Measurements from ENCODE around the gene RYR3.

Gene RYR3

DNA sequence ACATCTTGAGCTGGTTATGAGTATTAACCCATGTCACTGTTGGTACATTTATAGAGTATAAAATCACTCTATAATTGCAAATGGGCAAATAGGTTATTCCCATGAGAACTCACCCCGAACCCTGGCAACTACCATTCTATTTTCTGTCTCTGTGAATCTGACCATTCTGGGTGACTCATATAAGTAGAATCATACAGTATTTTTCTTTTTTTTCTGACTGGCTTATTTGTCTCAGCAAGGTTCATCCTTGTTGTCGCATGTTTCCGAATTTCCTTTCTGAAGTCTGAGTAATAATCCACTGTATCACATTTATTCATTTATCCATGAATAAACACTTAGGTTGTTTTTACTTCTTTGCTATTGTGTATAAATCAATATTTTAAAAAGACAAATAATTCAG, 597.6 kb downstream of the RYR3 start:
- H3K4me3 ChIP-seq (ENCODE audit: low read length): no peak overlapping the region
- TF ChIP-seq, protein P1, sequence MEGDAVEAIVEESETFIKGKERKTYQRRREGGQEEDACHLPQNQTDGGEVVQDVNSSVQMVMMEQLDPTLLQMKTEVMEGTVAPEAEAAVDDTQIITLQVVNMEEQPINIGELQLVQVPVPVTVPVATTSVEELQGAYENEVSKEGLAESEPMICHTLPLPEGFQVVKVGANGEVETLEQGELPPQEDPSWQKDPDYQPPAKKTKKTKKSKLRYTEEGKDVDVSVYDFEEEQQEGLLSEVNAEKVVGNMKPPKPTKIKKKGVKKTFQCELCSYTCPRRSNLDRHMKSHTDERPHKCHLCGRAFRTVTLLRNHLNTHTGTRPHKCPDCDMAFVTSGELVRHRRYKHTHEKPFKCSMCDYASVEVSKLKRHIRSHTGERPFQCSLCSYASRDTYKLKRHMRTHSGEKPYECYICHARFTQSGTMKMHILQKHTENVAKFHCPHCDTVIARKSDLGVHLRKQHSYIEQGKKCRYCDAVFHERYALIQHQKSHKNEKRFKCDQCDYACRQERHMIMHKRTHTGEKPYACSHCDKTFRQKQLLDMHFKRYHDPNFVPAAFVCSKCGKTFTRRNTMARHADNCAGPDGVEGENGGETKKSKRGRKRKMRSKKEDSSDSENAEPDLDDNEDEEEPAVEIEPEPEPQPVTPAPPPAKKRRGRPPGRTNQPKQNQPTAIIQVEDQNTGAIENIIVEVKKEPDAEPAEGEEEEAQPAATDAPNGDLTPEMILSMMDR (IDR thresholded peaks at IDR 0.05; ENCODE audit: insufficient read depth, low read depth, low read length, missing control alignments): no peak
- peak; percentile 42 for DNase-seq (ENCODE audit: low read depth)

DNA sequence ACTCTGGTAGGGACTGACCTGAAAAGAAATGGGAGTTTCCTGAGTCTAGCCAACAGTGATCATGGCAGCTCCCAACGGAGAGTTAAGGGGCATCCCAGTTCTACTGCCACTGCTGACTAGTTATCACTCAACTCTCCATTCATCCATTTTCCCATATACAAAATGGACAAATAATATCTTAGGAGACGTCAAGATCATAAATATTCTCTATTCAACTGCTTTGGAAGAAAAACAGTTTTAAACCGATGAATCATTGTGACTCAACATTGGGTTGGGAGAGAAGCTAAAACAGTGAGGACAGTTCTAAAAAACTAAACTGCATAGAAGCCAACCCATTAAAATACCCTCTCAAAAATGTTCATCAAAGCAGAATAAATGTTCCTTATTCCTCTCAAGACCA, 600.0 kb downstream of the RYR3 start:
- TF ChIP-seq, protein P1 (IDR thresholded peaks at IDR 0.05; ENCODE audit: insufficient read depth, low read depth, low read length, missing control alignments): no peak
- no peak overlapping the region for H3K4me3 ChIP-seq (ENCODE audit: low read length)
- DNase-seq (ENCODE audit: low read depth): peak; percentile 40

DNA sequence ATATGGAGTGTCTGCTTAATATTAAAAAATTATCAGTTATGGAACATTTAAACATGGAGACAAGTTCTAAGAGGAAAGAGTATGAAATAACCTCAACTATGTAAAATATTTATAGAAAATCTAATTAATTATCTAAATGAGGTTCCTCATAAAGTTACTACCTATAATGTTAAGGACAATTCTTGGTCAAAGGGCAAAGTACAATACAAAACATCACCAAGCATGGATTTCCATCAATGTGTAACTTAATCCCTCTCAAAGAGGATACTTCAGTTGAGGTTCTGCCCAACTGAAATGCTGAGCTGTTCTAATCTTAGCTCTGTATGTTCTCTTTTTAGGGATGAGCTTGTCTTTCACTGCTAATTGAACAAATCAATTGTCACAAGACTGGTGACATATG, 601.6 kb downstream of the RYR3 start:
- TF ChIP-seq, protein P1 (IDR thresholded peaks at IDR 0.05; ENCODE audit: insufficient read depth, low read depth, low read length, missing control alignments): no peak
- DNase-seq (ENCODE audit: low read depth): no peak
- H3K4me3 ChIP-seq (ENCODE audit: low read length): no peak overlapping the region

DNA sequence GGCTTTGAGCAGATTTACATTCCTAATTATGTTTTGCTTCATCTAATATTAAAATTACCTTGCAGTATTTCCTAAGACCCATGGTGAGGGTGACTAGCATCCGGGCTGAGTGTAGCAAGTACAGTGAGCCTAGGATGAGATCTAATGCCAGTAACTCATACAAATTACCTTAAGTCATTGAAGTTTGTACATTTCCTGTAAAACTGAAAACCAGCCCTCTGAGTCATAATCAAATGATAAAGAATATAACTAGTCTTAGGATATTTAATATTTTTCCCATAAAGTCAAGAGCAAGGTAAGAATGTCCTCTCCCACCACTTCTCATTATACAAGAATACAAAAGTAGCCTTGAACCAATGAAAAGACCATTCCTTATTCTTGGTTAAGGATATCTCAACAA, 602.7 kb downstream of the RYR3 start:
- DNase-seq (ENCODE audit: low read depth): peak; percentile 36
- TF ChIP-seq, protein P1 (IDR thresholded peaks at IDR 0.05; ENCODE audit: insufficient read depth, low read depth, low read length, missing control alignments): no peak
- no peak overlapping the region for H3K4me3 ChIP-seq (ENCODE audit: low read length)

Measured in epithelial cell of esophagus (primary cell).